Activated CD4-positive, alpha-beta T cell treated with anti-CD3 and anti-CD28 coated beads for 24 hours (primary cell): ENCODE results near the gene PID1.

Experiments
- DNase-seq, 2 donors: peaks; one replicate each; pipeline ENCODE4 v3.0.0-alpha.2; 2020; ENCODE audit warnings: low read depth in 2 of 2

The PID1 gene

DNA sequence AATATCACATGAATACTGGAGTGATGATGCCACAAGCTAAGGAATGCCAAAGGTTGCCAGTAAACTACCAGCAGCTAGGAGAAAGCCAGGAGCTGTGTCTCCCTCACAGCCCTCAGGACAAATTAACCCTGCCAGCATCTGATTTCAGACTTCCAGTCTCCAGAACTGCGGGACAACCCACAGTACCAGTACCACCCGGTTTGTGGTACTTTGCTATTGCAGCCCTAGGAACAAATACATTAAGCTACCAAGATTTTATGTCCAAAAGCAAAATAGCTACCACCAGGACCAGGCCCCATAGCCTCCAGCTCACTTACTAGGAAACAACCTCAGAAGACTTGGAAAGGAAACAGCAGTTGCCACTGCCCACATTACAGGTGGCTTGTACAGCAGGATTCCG is 10.0 kb downstream of the PID1 start:
- DNase-seq: no peak

DNA sequence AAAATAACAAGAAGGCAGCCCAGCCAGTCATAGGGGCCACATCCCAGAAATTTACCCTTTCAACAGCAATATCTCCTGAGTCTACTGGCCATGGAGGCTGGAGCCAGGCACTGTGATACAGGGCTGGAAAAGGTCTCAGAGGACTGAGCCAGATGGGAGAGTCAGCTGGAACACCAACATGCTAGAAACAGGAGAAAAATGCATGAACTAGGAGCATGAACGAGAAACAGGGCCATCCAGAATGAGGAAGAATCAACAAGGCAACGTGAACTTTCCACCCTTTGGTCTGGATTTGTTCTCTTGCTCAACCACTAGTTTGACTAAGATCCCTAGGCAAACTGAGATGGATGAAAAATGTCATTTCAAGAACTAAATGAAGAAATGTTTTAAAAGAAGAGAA is 13.1 kb downstream of the PID1 start:
- no peak for DNase-seq

DNA sequence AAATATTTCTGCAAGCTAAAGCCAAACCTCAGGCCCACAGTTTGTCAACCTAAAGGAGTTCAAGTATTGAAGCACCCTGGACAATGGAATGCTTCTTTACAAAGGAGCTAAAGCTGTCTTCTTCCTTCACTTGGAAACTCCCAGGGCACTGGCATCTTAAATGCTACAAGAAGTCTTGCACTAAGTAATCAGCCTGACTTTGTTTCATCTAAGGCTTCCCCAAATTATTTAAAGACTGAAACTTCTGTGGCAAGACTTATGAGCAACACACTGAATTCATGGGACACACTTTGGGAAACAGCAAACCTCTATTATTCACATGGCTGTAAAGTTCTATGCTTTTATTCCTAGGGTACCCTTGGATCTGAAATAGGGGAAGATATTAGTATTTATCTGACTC is 14.7 kb downstream of the PID1 start:
- DNase-seq: no peak

DNA sequence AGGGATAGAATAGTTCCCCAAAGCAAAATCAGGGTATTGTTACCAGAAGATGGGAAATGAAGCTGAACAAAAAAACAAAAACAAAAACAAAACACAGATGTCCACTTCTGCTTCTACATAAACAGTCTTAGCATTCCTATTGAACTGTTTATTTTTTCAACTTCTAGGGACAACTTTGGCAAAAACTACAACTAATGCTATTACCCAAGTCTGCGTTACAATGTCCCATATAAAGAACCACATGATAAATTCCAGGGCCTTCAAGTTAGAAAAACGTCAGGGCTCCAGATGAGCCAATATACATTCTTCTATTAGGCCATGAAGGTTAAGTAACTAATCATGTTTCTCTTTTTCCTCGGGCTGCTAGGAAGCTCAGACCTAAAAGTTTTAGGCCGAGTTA is 16.9 kb downstream of the PID1 start:
- DNase-seq: no peak

GRCh38 chr2:229252996-229253395 is 18.1 kb downstream of the PID1 start:
- DNase-seq: no peak

DNA sequence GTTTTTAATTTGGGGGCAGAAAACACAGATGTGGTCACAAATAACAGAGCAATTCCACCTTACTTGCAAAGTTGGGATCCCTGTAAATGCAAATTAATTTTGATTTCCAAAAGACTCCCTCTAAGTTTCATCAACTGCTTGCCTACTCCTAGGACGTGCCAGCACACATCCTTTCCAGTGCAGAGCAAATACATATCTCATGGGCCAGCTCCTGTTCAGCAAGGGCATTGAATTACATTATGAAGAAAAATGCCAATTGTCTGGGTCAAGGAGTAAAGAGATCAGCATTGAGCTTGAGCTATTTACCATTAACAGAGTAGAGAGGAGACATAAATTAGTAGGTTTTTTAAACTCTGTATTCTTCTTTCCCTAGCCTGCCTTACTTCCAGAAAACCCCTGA is 18.8 kb downstream of the PID1 start:
- no peak for DNase-seq

- no peak for DNase-seq
Measured at GRCh38 chr2:229249536-229249935, 21.6 kb downstream of the PID1 start.

GRCh38 chr2:229246334-229246733 is 24.8 kb downstream of the PID1 start:
- no peak for DNase-seq

- DNase-seq: no peak
Measured at GRCh38 chr2:229244975-229245374, 26.1 kb downstream of the PID1 start.

DNA sequence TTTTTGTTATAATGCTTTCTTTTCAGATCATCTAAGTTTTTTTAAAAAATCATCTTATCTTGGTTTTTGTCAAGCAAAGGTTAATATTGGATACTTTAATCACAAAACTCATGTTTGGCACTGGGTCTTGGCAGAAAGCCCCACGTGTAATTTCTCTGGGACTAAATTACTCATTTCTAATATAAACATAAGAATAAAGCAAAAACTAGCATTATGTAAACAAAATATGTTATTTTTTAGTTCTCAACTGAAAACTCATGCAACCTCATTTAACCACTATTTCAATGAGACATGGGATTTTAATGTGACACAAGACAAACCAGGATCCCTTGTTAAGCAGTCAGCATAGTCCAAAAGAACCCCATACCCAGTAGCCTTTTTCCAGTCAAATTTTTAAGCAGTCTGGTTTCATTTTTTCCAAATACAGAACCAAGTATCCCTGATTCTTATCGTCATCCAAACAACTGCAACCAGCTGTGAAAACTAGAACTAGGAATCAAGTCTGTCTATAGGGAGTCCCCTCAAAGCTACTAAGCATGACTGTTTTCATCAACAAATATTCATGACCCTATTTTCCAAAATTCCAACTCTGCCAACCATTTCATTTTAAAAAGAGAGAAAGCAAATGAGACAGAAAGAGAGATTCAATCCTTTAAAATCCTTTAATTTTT is 27.1 kb downstream of the PID1 start:
- DNase-seq: no peak

DNA sequence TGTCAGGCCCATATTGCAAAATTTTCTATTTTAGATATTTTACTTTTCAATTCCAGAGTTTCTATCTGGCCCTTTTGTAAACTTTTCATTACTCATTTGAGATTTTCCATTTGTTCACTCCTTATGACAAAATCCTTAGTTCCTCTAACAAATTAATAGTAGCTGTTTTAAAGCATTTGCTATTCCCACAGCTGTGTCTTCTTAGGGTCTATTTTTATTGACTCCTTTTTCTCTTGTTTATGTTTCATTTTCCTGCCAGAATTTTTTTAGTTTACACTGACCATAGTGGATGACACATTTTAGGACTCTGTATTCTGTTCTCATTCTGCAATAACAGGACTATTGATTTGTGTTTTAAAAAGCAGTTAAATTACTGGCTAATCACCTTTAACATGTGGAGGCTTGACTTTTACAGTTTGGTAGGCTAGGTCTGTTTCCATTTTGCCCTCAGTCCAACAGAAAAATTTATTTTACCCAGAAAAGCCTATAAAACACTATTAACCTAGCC is 30.0 kb downstream of the PID1 start:
- DNase-seq: no peak

DNA sequence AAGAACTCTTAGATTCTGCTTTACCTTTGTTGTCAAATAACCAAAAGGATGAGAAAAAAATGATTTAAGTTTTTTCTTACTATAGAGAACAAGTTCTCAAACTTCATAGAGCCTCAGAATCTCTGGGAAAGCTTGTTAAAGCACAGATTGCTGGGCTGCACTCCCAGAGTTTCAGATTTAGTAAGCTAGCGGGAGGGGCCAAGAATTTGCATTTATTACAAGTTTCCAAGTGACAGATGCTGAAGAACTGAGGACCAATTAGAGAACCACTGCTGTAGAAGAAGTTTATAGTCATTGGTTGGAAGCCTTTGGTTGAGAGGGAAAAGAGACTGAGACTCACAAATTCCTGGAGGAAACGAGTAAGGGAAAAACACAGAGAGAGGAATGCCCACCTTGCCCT is 32.1 kb downstream of the PID1 start:
- no peak for DNase-seq

DNA sequence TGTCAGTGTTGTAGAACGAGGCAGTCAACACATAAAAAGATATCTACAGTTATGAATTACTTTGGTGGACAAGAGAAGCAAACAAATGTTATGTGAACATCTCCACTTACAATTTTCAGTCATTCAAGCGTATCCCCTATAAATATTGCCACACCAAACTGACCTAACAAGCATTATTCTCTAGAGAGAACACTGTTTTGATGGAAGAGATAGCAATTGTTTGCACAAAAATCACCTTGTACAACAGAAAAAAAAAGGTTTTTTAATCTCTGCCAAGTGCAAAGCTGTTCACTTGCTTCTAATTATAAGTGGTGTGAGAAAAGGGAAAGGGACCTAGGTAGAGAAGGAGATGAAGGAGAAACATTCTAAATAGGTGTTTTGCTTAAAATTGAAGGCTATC is 33.8 kb downstream of the PID1 start:
- no peak for DNase-seq

DNA sequence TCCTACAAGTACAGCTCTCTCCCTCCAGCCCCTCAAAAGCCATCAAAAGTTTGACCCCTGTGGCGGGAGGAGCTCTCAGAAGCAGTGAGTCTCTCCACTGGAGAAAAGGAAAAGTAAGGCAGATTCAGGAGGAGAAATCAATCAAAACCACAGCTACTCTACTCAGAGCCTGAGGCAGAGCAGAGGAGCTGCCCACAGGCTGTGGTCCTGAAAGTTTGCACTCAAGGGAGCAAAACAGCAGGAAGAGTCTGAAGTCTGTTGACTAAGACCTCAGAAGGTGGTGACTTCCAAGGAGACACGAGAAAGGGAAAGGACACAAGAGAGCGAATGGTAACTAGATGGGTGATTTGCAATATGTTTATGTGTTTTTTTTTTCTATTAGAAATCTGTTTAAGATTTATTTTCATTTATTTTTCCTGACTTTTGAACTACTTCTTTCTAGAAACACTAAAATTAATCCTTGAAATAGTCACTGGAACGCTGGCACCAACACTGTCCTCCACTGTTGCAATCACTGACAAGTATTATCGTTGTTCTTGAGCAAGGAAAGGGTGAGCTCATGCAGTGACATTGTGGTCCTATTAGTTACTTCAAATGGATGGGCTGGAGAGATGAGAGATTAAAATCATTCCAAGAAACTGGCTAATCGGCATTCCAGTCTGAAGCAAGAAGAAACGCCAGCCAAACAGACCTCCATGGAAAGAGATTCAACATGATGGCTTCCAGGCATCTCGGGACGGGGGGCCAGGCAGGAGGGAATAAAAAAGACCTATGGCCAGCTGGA is 35.8 kb downstream of the PID1 start:
- DNase-seq: no peak

DNA sequence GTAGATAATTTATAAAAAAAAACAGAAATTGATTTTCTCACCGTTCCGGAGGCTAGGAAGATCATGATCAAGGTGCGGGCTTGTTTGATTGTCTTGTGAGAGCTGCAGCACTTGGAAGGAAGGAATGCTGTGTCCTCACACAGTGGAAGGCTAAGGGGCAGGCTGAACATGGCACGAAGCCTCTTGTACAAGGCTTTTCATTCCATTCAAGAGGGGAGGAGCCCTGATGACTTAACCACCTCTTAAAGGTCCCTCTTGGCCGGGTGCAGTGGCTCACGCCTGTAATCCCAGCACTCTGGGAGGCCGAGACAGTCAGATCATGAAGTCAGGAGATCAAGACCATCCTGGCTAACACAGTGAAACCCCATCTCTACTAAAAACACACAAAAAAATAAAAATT is 39.2 kb downstream of the PID1 start:
- DNase-seq: no peak

DNA sequence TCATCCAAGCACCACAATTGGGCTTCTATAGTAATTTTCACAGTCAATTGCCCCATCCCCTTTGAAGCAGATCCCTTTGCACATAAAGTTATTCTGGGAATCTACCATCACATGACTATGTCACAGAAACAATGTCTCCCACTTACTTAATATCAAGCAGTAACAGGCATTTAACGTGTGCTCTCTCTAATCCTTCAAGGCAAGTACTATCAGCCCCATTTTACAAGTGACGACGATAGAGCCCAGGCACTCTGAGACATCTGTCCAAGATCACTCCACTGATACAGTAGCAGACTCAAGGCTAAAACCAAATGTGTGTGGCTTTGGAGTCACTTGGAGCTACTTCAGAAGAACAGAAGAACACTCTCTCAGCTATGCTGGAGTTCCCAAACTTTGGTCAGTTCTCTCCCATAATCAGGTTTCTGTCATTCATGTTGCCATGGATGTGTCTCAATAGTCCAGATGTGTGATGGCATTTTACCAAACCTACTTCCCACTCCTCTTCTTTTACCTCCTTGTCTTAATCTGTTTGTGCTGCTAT is 39.7 kb downstream of the PID1 start:
- no peak for DNase-seq

GRCh38 chr2:229230911-229231310 is 40.2 kb downstream of the PID1 start:
- no peak for DNase-seq

GRCh38 chr2:229230256-229230655 is 40.8 kb downstream of the PID1 start:
- DNase-seq: no peak

- no peak for DNase-seq
Measured at GRCh38 chr2:229226382-229226781, 44.7 kb downstream of the PID1 start.

DNA sequence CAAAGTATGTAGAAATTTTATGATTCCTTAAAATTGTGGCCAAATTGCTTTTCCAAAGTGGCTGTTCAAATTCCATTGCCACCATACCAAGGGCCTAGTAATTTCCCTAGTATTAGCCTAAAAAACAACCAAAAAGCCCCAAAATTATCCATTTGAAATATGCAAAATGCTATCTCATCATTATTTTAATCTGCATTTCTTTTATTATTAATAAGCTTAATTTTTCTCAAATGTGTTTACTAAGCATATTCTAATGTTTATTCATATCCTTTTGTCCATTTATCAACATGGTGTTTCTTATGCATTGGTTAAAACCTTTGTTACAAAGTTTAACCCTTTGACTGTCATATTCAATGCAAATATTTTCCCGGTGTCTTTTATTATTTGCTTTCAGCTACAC is 48.0 kb downstream of the PID1 start:
- DNase-seq: no peak

- no peak for DNase-seq
Measured at GRCh38 chr2:229221641-229222040, 49.4 kb downstream of the PID1 start.

GRCh38 chr2:229220254-229220653 is 50.8 kb downstream of the PID1 start:
- DNase-seq: no peak

- no peak for DNase-seq
Measured at GRCh38 chr2:229218329-229218921, 52.7 kb downstream of the PID1 start.
